ENCODE measurements around the gene MYD88.

The MYD88 gene

GRCh38 chr3:38114052-38114874 is 24.2 kb upstream of the MYD88 start:
- no peak for DNase-seq

GRCh38 chr3:38114875-38115644 is 23.4 kb upstream of the MYD88 start:
- no peak for DNase-seq

- DNase-seq: no peak
Observed at GRCh38 chr3:38115645-38116427, 22.6 kb upstream of the MYD88 start.

- no peak for DNase-seq
Observed at GRCh38 chr3:38116471-38117162, 21.8 kb upstream of the MYD88 start.

- DNase-seq: no peak
Observed at GRCh38 chr3:38117163-38117716, 21.2 kb upstream of the MYD88 start.

- DNase-seq: peak; percentile 50 to 77 (median 63)
Observed at GRCh38 chr3:38117748-38118420, 20.6 kb upstream of the MYD88 start.

- DNase-seq: no peak
Observed at GRCh38 chr3:38118421-38119247, 19.8 kb upstream of the MYD88 start.

GRCh38 chr3:38119248-38119544 is 19.3 kb upstream of the MYD88 start:
- DNase-seq: no peak

GRCh38 chr3:38119821-38120692 is 18.4 kb upstream of the MYD88 start:
- DNase-seq: no peak

- no peak for DNase-seq
Observed at GRCh38 chr3:38120693-38121450, 17.6 kb upstream of the MYD88 start.

- DNase-seq: no peak
Observed at GRCh38 chr3:38121451-38121831, 17.0 kb upstream of the MYD88 start.

GRCh38 chr3:38121832-38122461 is 16.5 kb upstream of the MYD88 start:
- no peak for DNase-seq

GRCh38 chr3:38122712-38123290 is 15.7 kb upstream of the MYD88 start:
- DNase-seq: no peak

- no peak for DNase-seq
Observed at GRCh38 chr3:38124324-38125122, 13.9 kb upstream of the MYD88 start.

GRCh38 chr3:38125305-38126120 is 12.9 kb upstream of the MYD88 start:
- DNase-seq: no peak

- DNase-seq: no peak
Observed at GRCh38 chr3:38126121-38126892, 12.2 kb upstream of the MYD88 start.
